ENCODE results near the gene OLFM1. TPM values are rescaled to one million over a fixed set of nuclear protein-coding genes. Genes with fewer than 3 reads are reported as not detected.

Gene OLFM1
- total RNA-seq, 1 donor from 2014 or later: 5.5 TPM

- H3K79me2 ChIP-seq (ENCODE audit: insufficient read depth, low read length): no peaks in the 10 kb centered on the region
- DNase-seq (ENCODE audit: low read depth): no peak
- H3K27ac Mint-ChIP-seq (ENCODE audit: unreplicated experiment): no peak overlapping the region
- no peak overlapping the region for H3K4me2 ChIP-seq (ENCODE audit: low read length)
- H3K4me3 ChIP-seq (ENCODE audit: insufficient read depth, low read depth, low read length): no peak overlapping the region
- H3K4me1 Mint-ChIP-seq (ENCODE audit: low read depth, unreplicated experiment): no peaks in the 10 kb centered on the region
- no peaks in the 10 kb centered on the region for H3K9me3 ChIP-seq (ENCODE audit: insufficient read depth, low read depth, low read length)
- no peaks in the 10 kb centered on the region for H3K36me3 Mint-ChIP-seq (ENCODE audit: low read depth, unreplicated experiment)
- TF ChIP-seq, protein P1, sequence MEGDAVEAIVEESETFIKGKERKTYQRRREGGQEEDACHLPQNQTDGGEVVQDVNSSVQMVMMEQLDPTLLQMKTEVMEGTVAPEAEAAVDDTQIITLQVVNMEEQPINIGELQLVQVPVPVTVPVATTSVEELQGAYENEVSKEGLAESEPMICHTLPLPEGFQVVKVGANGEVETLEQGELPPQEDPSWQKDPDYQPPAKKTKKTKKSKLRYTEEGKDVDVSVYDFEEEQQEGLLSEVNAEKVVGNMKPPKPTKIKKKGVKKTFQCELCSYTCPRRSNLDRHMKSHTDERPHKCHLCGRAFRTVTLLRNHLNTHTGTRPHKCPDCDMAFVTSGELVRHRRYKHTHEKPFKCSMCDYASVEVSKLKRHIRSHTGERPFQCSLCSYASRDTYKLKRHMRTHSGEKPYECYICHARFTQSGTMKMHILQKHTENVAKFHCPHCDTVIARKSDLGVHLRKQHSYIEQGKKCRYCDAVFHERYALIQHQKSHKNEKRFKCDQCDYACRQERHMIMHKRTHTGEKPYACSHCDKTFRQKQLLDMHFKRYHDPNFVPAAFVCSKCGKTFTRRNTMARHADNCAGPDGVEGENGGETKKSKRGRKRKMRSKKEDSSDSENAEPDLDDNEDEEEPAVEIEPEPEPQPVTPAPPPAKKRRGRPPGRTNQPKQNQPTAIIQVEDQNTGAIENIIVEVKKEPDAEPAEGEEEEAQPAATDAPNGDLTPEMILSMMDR (IDR thresholded peaks at IDR 0.05; ENCODE audit: insufficient read depth, low read depth, low read length): no peak
- no peak for TF ChIP-seq EZH2 (IDR thresholded peaks at IDR 0.05; ENCODE audit: insufficient read depth, low read length)
- no peaks in the 10 kb centered on the region for H4K20me1 ChIP-seq (ENCODE audit: insufficient read depth, low read length)
- no peaks in the 10 kb centered on the region for H3K9me3 Mint-ChIP-seq (ENCODE audit: unreplicated experiment)
- peaks cover 65% of the 10 kb centered on the region for H3K27me3 Mint-ChIP-seq (ENCODE audit: low read depth, unreplicated experiment)
- no peak overlapping the region for H2AFZ ChIP-seq (ENCODE audit: low read depth, low read length)
- no peaks in the 10 kb centered on the region for H3K36me3 ChIP-seq (ENCODE audit: insufficient read depth, low read length)
- H3K4me1 ChIP-seq (ENCODE audit: insufficient read depth, low read length): no peaks in the 10 kb centered on the region
- no peak for FAIRE-seq
- no peak overlapping the region for H3K9ac ChIP-seq (ENCODE audit: low read length)
- H3K27ac ChIP-seq (ENCODE audit: low read depth, low read length): no peak overlapping the region
- no peak overlapping the region for H3K4me3 Mint-ChIP-seq (ENCODE audit: unreplicated experiment)
- no peaks in the 10 kb centered on the region for H3K27me3 ChIP-seq (ENCODE audit: insufficient read depth, low read length)
Observed at GRCh38 chr9:135105938-135106491, 18.5 kb downstream of the OLFM1 start.

DNA sequence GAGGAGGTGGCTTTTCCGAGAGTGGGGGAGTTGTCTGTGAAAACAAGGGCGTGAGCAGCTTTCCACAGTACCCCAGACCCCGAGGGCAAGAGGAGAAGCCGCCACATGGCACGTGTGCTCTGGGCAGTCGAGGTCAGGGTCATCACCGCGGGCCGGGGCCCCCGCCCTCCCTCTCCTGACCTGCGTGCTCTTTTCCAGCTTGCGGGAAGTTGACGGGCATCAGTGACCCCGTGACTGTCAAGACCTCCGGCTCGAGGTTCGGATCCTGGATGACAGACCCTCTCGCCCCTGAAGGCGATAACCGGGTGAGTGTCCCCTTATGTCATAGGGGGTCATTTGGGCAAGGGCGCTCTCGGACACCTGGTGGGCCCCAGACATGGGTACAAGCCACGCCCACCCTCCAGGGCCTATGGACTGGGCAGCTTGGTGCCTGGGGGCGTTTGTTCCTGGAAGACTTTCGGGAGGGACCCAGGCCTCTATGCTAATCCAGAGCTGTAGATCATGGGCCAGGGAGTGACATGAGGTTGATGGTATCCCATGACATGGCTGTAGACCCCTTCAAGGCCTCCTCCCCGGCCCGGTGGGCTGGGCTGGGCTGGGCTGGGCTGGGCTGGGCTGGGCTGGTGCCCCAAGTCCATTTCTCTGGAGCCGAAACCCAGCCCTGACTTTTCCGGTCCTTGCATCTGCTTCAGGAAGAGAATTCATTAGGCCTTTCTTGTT, 19.2 kb downstream of the OLFM1 start:
- Mint-ChIP-seq H3K4me3 (ENCODE audit: unreplicated experiment) (no peak overlapping the region), H3K27me3 (ENCODE audit: low read depth, unreplicated experiment) (peaks cover 67% of the 10 kb centered on the region), H3K27ac (ENCODE audit: unreplicated experiment) (no peak overlapping the region), H3K9me3 (ENCODE audit: unreplicated experiment) (no peaks in the 10 kb centered on the region), H3K4me1 (ENCODE audit: low read depth, unreplicated experiment) (no peaks in the 10 kb centered on the region), H3K36me3 (ENCODE audit: low read depth, unreplicated experiment) (no peaks in the 10 kb centered on the region)
- FAIRE-seq (no peak), DNase-seq (ENCODE audit: low read depth) (no peak)
- no peak overlapping the region for H3K4me3 ChIP-seq (ENCODE audit: insufficient read depth, low read depth, low read length)
- TF ChIP-seq EZH2 (IDR thresholded peaks at IDR 0.05; ENCODE audit: insufficient read depth, low read length): no peak
- TF ChIP-seq, protein P1 (IDR thresholded peaks at IDR 0.05; ENCODE audit: insufficient read depth, low read depth, low read length): no peak
- H4K20me1 ChIP-seq (ENCODE audit: insufficient read depth, low read length): no peaks in the 10 kb centered on the region
- no peaks in the 10 kb centered on the region for H3K79me2 ChIP-seq (ENCODE audit: insufficient read depth, low read length)
- H3K4me1 ChIP-seq (ENCODE audit: insufficient read depth, low read length): no peaks in the 10 kb centered on the region
- H2AFZ ChIP-seq (ENCODE audit: low read depth, low read length): no peak overlapping the region
- H3K27me3 ChIP-seq (ENCODE audit: insufficient read depth, low read length): no peaks in the 10 kb centered on the region
- no peaks in the 10 kb centered on the region for H3K36me3 ChIP-seq (ENCODE audit: insufficient read depth, low read length)
- no peak overlapping the region for H3K4me2 ChIP-seq (ENCODE audit: low read length)
- H3K9ac ChIP-seq (ENCODE audit: low read length): no peak overlapping the region
- no peak overlapping the region for H3K27ac ChIP-seq (ENCODE audit: low read depth, low read length)
- no peaks in the 10 kb centered on the region for H3K9me3 ChIP-seq (ENCODE audit: insufficient read depth, low read depth, low read length)

Measured in astrocyte (in vitro differentiated cells and primary cell).